Vagina (tissue), 2 donors: ENCODE results near the gene OR2V2. TPM values are rescaled to one million over a fixed set of nuclear protein-coding genes. Genes with fewer than 3 reads are reported as not detected.

Experiments used
- DNase-seq, 2 donors: peaks; one replicate each; pipeline ENCODE4 v3.0.0-alpha.2; 2017; ENCODE audit errors: extremely low spot score in 2 of 2
- H3K27ac ChIP-seq: fragments of 200-600 bp; sonication (generic); one replicate; pipeline ENCODE4 v1.5.1; 2019
- H3K27me3 ChIP-seq: fragments of 200-600 bp; sonication (generic); one replicate; pipeline ENCODE4 v1.5.1; 2019
- H3K36me3 ChIP-seq, 2 donors: fragments of 200-600 bp; sonication (generic); one replicate each; pipeline ENCODE4 v1.5.1; 2017 to 2019
- H3K4me1 ChIP-seq: fragments of 200-600 bp; sonication (generic); one replicate; pipeline ENCODE4 v1.5.1; 2019
- H3K4me3 ChIP-seq, 2 donors: fragments of 200-600 bp; sonication (generic); 1 replicate in 1 of 2; 2 replicates in 1 of 2; pipeline ENCODE4 v1.5.1; 2016 to 2019
- H3K9me3 ChIP-seq: fragments of 200-600 bp; sonication (generic); one replicate; pipeline ENCODE4 v1.5.1; 2019
- POLR2A ChIP-seq, 2 donors: fragments of 450-650 bp; IDR thresholded peaks; one replicate each; pipeline ENCODE4 v1.6.1; 2017; ENCODE audit warnings: antibody characterized with exemption in 2 of 2, mild to moderate bottlenecking in 2 of 2, moderate library complexity in 2 of 2
- POLR2AphosphoS5 ChIP-seq, 2 donors: sonication (generic); formaldehyde crosslinking; IDR thresholded peaks; one replicate each; pipeline ENCODE4 v1.9.0; 2017; ENCODE audit warnings: antibody characterized with exemption in 2 of 2, mild to moderate bottlenecking in 2 of 2, low read depth in 1 of 2; ENCODE audit not compliant: insufficient read depth in 1 of 2
- intact Hi-C: fragments of 100-400 bp; cut with DNase I; formaldehyde crosslinking; loops from one replicate; pipeline ENCODE4 v1.15.1; 2023
- total RNA-seq: library from RNA; depleted of rRNA; stranded (reverse); fragments of >200 nt; gene quantifications from one replicate; pipeline ENCODE4 v1.2.3, GENCODE V29; 2016
- TF ChIP-seq, protein P1 (sequence below), 3 experiments: fragments of 450-650 bp in 2 of 3; fragments of 200-600 bp in 1 of 3; sonication (generic) in 1 of 3; IDR thresholded peaks; one replicate each; pipeline ENCODE4 v1.5.1; 2017 to 2019; ENCODE audit warnings: antibody characterized with exemption in 3 of 3, mild to moderate bottlenecking in 2 of 3, moderate library complexity in 2 of 3

Gene OR2V2
- total RNA-seq, 1 donor from 2014 or later, result not detected

DNA sequence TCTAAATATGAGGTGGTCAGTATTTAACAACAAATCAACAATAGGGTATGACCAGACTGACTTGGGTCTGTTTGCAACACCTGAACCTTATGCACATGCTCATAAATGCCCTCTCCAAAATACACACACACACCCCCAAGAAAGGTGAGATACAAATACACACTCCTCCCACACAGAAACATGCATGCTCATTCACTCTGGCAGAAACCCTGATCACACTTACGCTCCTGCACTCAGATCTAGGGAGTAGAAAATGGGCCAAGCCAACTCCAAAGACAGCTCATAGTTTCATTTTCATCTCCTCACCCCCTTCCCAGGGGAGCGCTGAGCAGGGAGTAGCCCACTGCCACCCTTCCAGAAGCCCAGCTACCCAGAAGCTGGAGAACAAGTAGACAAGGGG lies 46.3 kb downstream of the OR2V2 start:
- Histone ChIP-seq H3K4me3 (no peak overlapping the region), H3K27ac (no peak overlapping the region)
- intact Hi-C loops, result loop anchor here (10.0 kb wide), 1 partner anchor 389 kb away; the partner anchor contains the start of gene MGAT1

DNA sequence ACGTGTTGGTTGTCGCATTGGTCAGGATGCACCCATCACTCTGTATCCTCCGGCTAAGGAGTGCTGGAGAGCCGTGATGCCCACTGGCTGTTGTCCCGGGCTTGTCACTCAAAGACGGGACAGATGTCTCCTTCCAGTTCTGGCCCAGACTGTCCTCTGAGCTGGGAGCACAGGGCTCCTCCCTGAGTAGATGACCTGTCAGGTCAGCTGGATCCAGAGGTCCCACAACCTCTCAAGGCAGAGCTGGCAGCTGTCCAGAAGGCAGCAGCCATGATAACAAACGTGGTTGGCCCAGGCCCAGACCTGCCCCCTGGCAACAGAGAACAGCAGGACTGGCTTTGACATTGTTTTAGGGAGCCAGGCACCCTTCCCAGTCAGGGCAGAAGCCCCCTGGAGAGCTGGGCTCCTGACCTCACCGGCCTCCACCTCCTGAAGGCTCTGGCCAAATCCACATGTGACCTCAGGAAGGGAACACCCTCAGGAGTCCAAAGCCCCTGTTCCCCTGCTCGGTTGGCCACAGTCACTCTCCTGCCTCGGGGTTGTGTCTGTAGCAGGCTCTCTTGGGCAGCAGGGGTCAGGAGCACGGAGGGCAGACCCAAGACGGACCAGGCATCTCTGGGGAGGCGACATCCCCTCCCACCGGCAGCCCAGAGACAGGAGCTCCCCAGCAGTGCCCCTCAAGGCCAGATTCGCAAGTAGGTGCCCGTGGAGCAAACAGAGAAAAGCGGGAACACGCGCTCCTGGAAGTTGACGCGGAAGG lies 47.3 kb downstream of the OR2V2 start:
- TF ChIP-seq, protein P1, sequence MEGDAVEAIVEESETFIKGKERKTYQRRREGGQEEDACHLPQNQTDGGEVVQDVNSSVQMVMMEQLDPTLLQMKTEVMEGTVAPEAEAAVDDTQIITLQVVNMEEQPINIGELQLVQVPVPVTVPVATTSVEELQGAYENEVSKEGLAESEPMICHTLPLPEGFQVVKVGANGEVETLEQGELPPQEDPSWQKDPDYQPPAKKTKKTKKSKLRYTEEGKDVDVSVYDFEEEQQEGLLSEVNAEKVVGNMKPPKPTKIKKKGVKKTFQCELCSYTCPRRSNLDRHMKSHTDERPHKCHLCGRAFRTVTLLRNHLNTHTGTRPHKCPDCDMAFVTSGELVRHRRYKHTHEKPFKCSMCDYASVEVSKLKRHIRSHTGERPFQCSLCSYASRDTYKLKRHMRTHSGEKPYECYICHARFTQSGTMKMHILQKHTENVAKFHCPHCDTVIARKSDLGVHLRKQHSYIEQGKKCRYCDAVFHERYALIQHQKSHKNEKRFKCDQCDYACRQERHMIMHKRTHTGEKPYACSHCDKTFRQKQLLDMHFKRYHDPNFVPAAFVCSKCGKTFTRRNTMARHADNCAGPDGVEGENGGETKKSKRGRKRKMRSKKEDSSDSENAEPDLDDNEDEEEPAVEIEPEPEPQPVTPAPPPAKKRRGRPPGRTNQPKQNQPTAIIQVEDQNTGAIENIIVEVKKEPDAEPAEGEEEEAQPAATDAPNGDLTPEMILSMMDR (IDR thresholded peaks at IDR 0.05), result no peak
- TF ChIP-seq POLR2A (IDR thresholded peaks at IDR 0.05) (no peak), POLR2AphosphoS5 (IDR thresholded peaks at IDR 0.05; ENCODE audit: insufficient read depth in 1 of 2, low read depth in 1 of 2) (no peak)
- Histone ChIP-seq H3K27me3 (no peaks in the 10 kb centered on the region), H3K4me1 (peaks cover 10% of the 10 kb centered on the region), H3K27ac (no peak overlapping the region), H3K9me3 (no peaks in the 10 kb centered on the region), H3K36me3 (no peaks in the 10 kb centered on the region), H3K4me3 (no peak overlapping the region)
- no peak for DNase-seq
- intact Hi-C loops, result loop anchor here (10.0 kb wide), 1 partner anchor 390 kb away; the partner anchor contains the start of gene MGAT1

More for the DNA sequence above, 46.3 kb downstream of the OR2V2 start:
- TF ChIP-seq, protein P1 (IDR thresholded peaks at IDR 0.05), result no peak
- TF ChIP-seq POLR2AphosphoS5 (IDR thresholded peaks at IDR 0.05; ENCODE audit: insufficient read depth in 1 of 2, low read depth in 1 of 2) (no peak), POLR2A (IDR thresholded peaks at IDR 0.05) (no peak)
- Histone ChIP-seq H3K4me1 (peaks cover 10% of the 10 kb centered on the region), H3K9me3 (no peaks in the 10 kb centered on the region), H3K36me3 (no peaks in the 10 kb centered on the region), H3K27me3 (no peaks in the 10 kb centered on the region)
- no peak for DNase-seq

- intact Hi-C loops, result loop anchor here (10.0 kb wide), 1 partner anchor 391 kb away; the partner anchor contains the start of gene MGAT1
- Histone ChIP-seq H3K27me3 (no peaks in the 10 kb centered on the region), H3K36me3 (no peaks in the 10 kb centered on the region), H3K4me3 (no peak overlapping the region), H3K4me1 (peaks cover 10% of the 10 kb centered on the region), H3K9me3 (no peaks in the 10 kb centered on the region), H3K27ac (no peak overlapping the region)
- no peak for DNase-seq
- no peak for TF ChIP-seq POLR2AphosphoS5 (IDR thresholded peaks at IDR 0.05; ENCODE audit: insufficient read depth in 1 of 2, low read depth in 1 of 2)
- TF ChIP-seq, protein P1 (IDR thresholded peaks at IDR 0.05), result no peak
- TF ChIP-seq POLR2A (IDR thresholded peaks at IDR 0.05), result no peak
These were observed 47.9 kb downstream of the OR2V2 start for GRCh38 chr5:181195249-181195761.

GRCh38 chr5:181197326-181197951 lies 50.1 kb downstream of the OR2V2 start:
- no peaks in the 10 kb centered on the region for H3K36me3 ChIP-seq
- no peaks in the 10 kb centered on the region for H3K27me3 ChIP-seq
- H3K4me1 ChIP-seq, result peaks cover 7% of the 10 kb centered on the region
- TF ChIP-seq POLR2A (IDR thresholded peaks at IDR 0.05) (no peak), POLR2AphosphoS5 (IDR thresholded peaks at IDR 0.05; ENCODE audit: insufficient read depth in 1 of 2, low read depth in 1 of 2) (no peak)
- TF ChIP-seq, protein P1 (IDR thresholded peaks at IDR 0.05), result no peak
- no peaks in the 10 kb centered on the region for H3K9me3 ChIP-seq
- H3K4me3 ChIP-seq, result no peak overlapping the region
- no peak for DNase-seq
- intact Hi-C loops, result loop anchor here (10.0 kb wide), 1 partner anchor 393 kb away; the partner anchor contains the start of gene MGAT1
- no peak overlapping the region for H3K27ac ChIP-seq
